CD4-positive, alpha-beta memory T cell (primary cell): ENCODE results near the gene UGT2A1. TPM values are rescaled to one million over a fixed set of nuclear protein-coding genes. Genes with fewer than 3 reads are reported as not detected.

Source experiments
- CTCF ChIA-PET: fragments of 350-600 bp; sonication (Branson Sonifier 250); formaldehyde crosslinking; loops from one replicate; lab custom pipeline; 2021; ENCODE audit warnings: inconsistent platforms; ENCODE audit not compliant: partially characterized antibody; lab: Charles Lee
- POLR2A ChIA-PET: fragments of 350-600 bp; sonication (Branson Sonifier 250); formaldehyde crosslinking; loops from one replicate; lab custom pipeline; 2021; ENCODE audit not compliant: partially characterized antibody; lab: Charles Lee
- DNase-seq, 5 donors: peaks; one replicate each; pipeline versions ENCODE4 v3.0.0 to v3.0.0-alpha.2; 2020 to 2022; ENCODE audit warnings: mixed read lengths in 1 of 5
- H3K27ac ChIP-seq: one replicate; pipeline ENCODE4 v1.7.0; 2013; ENCODE audit warnings: low read depth, low read length
- H3K27me3 ChIP-seq: 2 replicates; pipeline ENCODE4 v1.7.0; 2013; ENCODE audit warnings: mild to moderate bottlenecking, low read length, moderate library complexity; ENCODE audit not compliant: insufficient read depth
- H3K36me3 ChIP-seq: 2 replicates; pipeline ENCODE4 v1.7.0; 2013; ENCODE audit warnings: mild to moderate bottlenecking, low read length, moderate library complexity; ENCODE audit not compliant: insufficient read depth
- H3K4me1 ChIP-seq: 2 replicates; pipeline ENCODE4 v1.7.0; 2013; ENCODE audit warnings: mild to moderate bottlenecking, low read length, moderate library complexity; ENCODE audit not compliant: insufficient read depth
- H3K4me3 ChIP-seq, 2 donors: one replicate each; pipeline ENCODE4 v1.7.0; 2013; ENCODE audit warnings: low read length in 2 of 2, mild to moderate bottlenecking in 1 of 2
- H3K9me3 ChIP-seq, 2 donors: one replicate each; pipeline ENCODE4 v1.7.0; 2013; ENCODE audit warnings: low read length in 2 of 2, control low read depth in 1 of 2; ENCODE audit not compliant: control insufficient read depth in 1 of 2
- H3K27ac Mint-ChIP-seq, 7 donors: one replicate each; pipeline ENCODE4 v1.8.0; 2020 to 2021; ENCODE audit warnings: mixed read lengths in 7 of 7, mild to moderate bottlenecking in 6 of 7, inconsistent platforms in 3 of 7, moderate library complexity in 3 of 7
- H3K27me3 Mint-ChIP-seq, 2 donors: one replicate each; pipeline ENCODE4 v1.8.0; 2020 to 2021; ENCODE audit warnings: mixed read lengths in 2 of 2
- H3K36me3 Mint-ChIP-seq, 2 donors: one replicate each; pipeline ENCODE4 v1.8.0; 2020 to 2021; ENCODE audit warnings: mixed read lengths in 2 of 2, inconsistent platforms in 1 of 2, mild to moderate bottlenecking in 1 of 2
- H3K4me1 Mint-ChIP-seq, 4 donors: one replicate each; pipeline ENCODE4 v1.8.0; 2020 to 2021; ENCODE audit warnings: mixed read lengths in 4 of 4, mild to moderate bottlenecking in 1 of 4
- H3K4me3 Mint-ChIP-seq, 8 donors: one replicate each; pipeline ENCODE4 v1.8.0; 2020 to 2021; ENCODE audit warnings: mixed read lengths in 8 of 8, mild to moderate bottlenecking in 7 of 8, moderate library complexity in 6 of 8, inconsistent platforms in 3 of 8
- H3K9me3 Mint-ChIP-seq, 8 donors: one replicate each; pipeline ENCODE4 v1.8.0; 2020 to 2021; ENCODE audit warnings: mixed read lengths in 8 of 8, mild to moderate bottlenecking in 5 of 8, inconsistent platforms in 3 of 8, moderate library complexity in 1 of 8
- intact Hi-C: fragments of 100-400 bp; cut with micrococcal nuclease; formaldehyde crosslinking; loops from one replicate; pipeline ENCODE4 v1.15.1; 2023
- polyA plus RNA-seq, 2 donors: library from polyadenylated mRNA; unstranded; fragments of 300-500 nt; fragmentation: Illumina TruSeq; gene quantifications; one replicate each; pipeline ENCODE4 v1.2.3, GENCODE V29; 2021
- total RNA-seq, 2 experiments: library from RNA; stranded (reverse); gene quantifications; one replicate each; pipeline ENCODE4 v1.2.3, GENCODE V29; 2021

The UGT2A1 gene
- total and polyA plus RNA-seq, 4 experiments from 2014 or later: 0.50 TPM; not detected in 3

GRCh38 chr4:69568787-69569186 lies 84.3 kb downstream of the UGT2A1 start:
- CTCF ChIA-PET: no interaction called here
- Mint-ChIP-seq H3K27me3 (no peaks in the 10 kb centered on the region), H3K36me3 (no peaks in the 10 kb centered on the region), H3K4me1 (no peaks in the 10 kb centered on the region), H3K9me3 (peaks cover 0 to 2% (median 0%) of the 10 kb centered on the region in 8 donors), H3K27ac (no peak overlapping the region), H3K4me3 (no peak overlapping the region)
- Histone ChIP-seq H3K36me3 (no peaks in the 10 kb centered on the region), H3K4me3 (no peak overlapping the region), H3K27me3 (no peaks in the 10 kb centered on the region), H3K9me3 (no peaks in the 10 kb centered on the region), H3K27ac (no peak overlapping the region), H3K4me1 (no peaks in the 10 kb centered on the region)
- DNase-seq: no peak
- intact Hi-C loops: no loop called here
- POLR2A ChIA-PET: no interaction called here

- H3K9me3 ChIP-seq: no peaks in the 10 kb centered on the region
- H3K4me1 ChIP-seq: no peaks in the 10 kb centered on the region
- H3K4me3 ChIP-seq: no peak overlapping the region
- H3K36me3 ChIP-seq: no peaks in the 10 kb centered on the region
- Mint-ChIP-seq H3K36me3 (no peaks in the 10 kb centered on the region), H3K27ac (no peak overlapping the region), H3K4me1 (no peaks in the 10 kb centered on the region), H3K4me3 (no peak overlapping the region), H3K9me3 (peaks cover 0 to 6% (median 0%) of the 10 kb centered on the region in 8 donors), H3K27me3 (no peaks in the 10 kb centered on the region)
- ChIA-PET POLR2A (no interaction called here), CTCF (no interaction called here)
- intact Hi-C loops: no loop called here
- no peaks in the 10 kb centered on the region for H3K27me3 ChIP-seq
- no peak for DNase-seq
- no peak overlapping the region for H3K27ac ChIP-seq
Measured at GRCh38 chr4:69563424-69563823, 89.6 kb downstream of the UGT2A1 start.

- no peak overlapping the region for H3K4me3 ChIP-seq
- POLR2A ChIA-PET: no interaction called here
- Mint-ChIP-seq H3K4me1 (no peaks in the 10 kb centered on the region), H3K27ac (no peak overlapping the region), H3K36me3 (no peaks in the 10 kb centered on the region), H3K9me3 (peaks cover 0 to 4% (median 0%) of the 10 kb centered on the region in 8 donors), H3K27me3 (no peaks in the 10 kb centered on the region), H3K4me3 (no peak overlapping the region)
- H3K4me1 ChIP-seq: no peaks in the 10 kb centered on the region
- no peaks in the 10 kb centered on the region for H3K36me3 ChIP-seq
- H3K27ac ChIP-seq: no peak overlapping the region
- H3K27me3 ChIP-seq: no peaks in the 10 kb centered on the region
- H3K9me3 ChIP-seq: no peaks in the 10 kb centered on the region
- intact Hi-C loops: no loop called here
- no peak for DNase-seq
- CTCF ChIA-PET: no interaction called here
Measured at GRCh38 chr4:69549651-69550050, 103.4 kb downstream of the UGT2A1 start.

GRCh38 chr4:69546134-69546765 lies 106.8 kb downstream of the UGT2A1 start:
- no peaks in the 10 kb centered on the region for H3K4me1 Mint-ChIP-seq
- CTCF ChIA-PET: no interaction called here
- DNase-seq: no peak

More at GRCh38 chr4:69546134-69546765, 106.8 kb downstream of the UGT2A1 start:
- intact Hi-C loops: no loop called here
- Mint-ChIP-seq H3K27ac (no peak overlapping the region), H3K27me3 (no peaks in the 10 kb centered on the region), H3K9me3 (peaks cover 0 to 3% (median 0%) of the 10 kb centered on the region in 8 donors), H3K36me3 (no peaks in the 10 kb centered on the region), H3K4me3 (no peak overlapping the region)
- POLR2A ChIA-PET: no interaction called here
- Histone ChIP-seq H3K4me1 (no peaks in the 10 kb centered on the region), H3K9me3 (no peaks in the 10 kb centered on the region), H3K4me3 (no peak overlapping the region), H3K36me3 (no peaks in the 10 kb centered on the region), H3K27me3 (no peaks in the 10 kb centered on the region), H3K27ac (no peak overlapping the region)

Other genes with a start within 250 kb of the UGT2A1 start
- not detected for gene UGT2B4, start 157.3 kb downstream of the UGT2A1 start, total RNA-seq
- gene UGT2B4, start 157.3 kb downstream of the UGT2A1 start, polyA plus RNA-seq: not detected
- gene UGT2A2, start 13.6 kb downstream of the UGT2A1 start, total RNA-seq: not detected
- gene UGT2A2, start 13.6 kb downstream of the UGT2A1 start, polyA plus RNA-seq: not detected
- 1 to 10 TPM; 5.7 to 7.6 TPM for gene SULT1B1, start 107.4 kb upstream of the UGT2A1 start, total RNA-seq
- 1 to 10 TPM; 4.2 to 4.7 TPM for gene SULT1B1, start 107.4 kb upstream of the UGT2A1 start, polyA plus RNA-seq
- not detected for gene SULT1E1, start 206.9 kb upstream of the UGT2A1 start, total RNA-seq
- not detected for gene SULT1E1, start 206.9 kb upstream of the UGT2A1 start, polyA plus RNA-seq